HG03060 (cell line): ENCODE results near the gene RSPH6A.

Experiments used
- ATAC-seq: cut with Tn5 transposase; IDR thresholded peaks from one replicate; pipeline ENCODE4 v1.9.1; 2021; ENCODE audit warnings: low read depth, moderate number of reproducible peaks; ENCODE audit not compliant: unreplicated experiment

RSPH6A gene

DNA sequence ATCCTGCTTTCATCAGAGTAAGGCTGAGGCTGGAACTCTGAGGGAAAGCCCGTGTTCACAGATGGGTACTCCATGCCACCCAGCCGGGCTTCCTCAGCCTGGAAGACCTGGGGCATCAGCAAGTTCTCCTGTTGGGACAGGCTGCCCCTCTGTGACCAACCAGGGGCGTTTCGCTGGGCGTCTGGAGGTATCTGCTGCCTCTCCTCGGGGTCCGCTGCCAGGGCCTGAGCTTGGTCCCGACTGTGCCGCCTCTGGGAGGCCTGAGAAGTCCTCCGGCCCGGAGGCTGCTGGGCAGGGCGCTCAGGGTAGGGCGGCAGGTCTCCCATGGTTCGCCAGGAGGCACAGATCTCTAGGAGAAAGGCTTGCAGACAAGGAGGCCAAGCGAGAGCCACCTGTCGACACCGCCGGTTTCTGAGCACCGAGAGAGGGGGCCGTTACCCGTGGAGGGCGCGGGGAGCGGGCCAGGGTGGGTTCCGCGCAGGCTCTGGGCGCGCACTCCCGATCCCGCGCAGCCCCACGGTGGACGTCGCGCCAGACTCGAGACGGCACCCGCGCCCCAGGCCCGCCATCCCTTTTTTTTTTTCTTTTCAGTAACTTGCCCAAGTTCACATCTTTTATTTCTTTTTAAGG lies at the start of gene RSPH6A:
Gene RSPH6A (minus strand): TSS at position 458 of the 630 bp plus-strand sequence. CDS start 132 bp downstream, at position 326.
- no peak for ATAC-seq

DNA sequence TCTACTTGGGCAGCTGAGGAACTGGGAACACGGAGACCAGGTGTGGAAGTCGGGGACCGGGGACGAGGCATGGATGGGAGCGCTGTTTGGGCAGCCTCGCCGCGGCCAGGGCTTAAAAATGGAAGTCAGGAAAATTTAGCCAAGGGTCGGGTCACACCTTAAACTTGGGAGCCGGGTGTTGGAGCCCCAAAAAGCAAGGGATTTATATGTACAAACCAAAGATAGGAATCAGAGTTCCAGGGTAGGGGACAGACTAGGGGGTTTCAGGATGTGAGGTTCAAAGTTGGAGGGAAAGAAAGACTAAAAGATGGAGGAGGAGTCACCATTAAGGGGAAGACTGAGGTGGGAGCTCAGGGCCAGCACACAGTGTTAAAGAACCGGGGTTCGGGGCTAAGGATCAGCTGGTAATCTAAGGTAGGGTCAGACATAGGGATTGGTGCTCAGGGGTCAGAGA lies 49.5 kb upstream of the RSPH6A start:
- no peak for ATAC-seq

DNA sequence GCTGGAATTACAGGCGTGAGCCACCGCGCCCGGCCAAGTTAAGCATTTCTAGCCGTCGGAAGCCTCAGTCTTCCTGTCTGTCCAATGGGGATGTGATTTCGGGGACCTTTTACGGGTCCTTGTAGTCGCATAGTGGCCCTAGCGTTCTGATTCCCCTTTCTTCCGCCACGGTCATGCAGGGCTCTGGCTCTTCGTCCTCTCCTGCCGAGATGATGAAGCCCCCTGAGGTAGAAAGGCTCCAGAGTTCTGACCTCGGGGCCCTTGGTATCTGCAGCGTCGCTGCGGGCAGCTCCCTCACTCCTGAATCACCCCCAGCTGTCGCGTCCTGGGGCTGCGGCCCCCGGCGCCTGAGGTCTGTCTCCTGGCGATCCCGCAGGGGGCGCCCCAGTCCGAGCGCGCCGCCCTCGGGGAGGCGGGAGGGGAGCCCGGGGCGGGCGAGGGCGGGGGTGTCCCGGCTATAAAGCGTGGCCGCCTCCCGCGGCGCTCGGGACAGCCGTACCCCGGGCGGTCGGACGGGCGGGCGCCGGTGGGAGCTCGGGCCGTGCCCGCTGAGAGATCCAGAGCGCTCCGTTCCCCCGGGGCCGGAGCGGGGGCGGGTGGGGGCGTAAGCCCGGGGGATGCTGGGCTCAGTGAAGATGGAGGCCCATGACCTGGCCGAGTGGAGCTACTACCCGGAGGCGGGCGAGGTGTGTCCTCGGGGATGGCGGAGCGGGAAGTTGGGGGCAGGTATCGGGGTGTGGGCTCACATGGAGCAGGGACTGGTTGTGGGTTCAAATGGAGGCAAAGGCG lies 48.9 kb upstream of the RSPH6A start, which contains the start of gene FOXA3:
Gene FOXA3 (plus strand): TSS at position 487 of the 789 bp plus-strand sequence. CDS start 131 bp downstream, at position 618.
- ATAC-seq = no peak

GRCh38 chr19:45863335-45863839 lies 48.3 kb upstream of the RSPH6A start:
- ATAC-seq = no peak

DNA sequence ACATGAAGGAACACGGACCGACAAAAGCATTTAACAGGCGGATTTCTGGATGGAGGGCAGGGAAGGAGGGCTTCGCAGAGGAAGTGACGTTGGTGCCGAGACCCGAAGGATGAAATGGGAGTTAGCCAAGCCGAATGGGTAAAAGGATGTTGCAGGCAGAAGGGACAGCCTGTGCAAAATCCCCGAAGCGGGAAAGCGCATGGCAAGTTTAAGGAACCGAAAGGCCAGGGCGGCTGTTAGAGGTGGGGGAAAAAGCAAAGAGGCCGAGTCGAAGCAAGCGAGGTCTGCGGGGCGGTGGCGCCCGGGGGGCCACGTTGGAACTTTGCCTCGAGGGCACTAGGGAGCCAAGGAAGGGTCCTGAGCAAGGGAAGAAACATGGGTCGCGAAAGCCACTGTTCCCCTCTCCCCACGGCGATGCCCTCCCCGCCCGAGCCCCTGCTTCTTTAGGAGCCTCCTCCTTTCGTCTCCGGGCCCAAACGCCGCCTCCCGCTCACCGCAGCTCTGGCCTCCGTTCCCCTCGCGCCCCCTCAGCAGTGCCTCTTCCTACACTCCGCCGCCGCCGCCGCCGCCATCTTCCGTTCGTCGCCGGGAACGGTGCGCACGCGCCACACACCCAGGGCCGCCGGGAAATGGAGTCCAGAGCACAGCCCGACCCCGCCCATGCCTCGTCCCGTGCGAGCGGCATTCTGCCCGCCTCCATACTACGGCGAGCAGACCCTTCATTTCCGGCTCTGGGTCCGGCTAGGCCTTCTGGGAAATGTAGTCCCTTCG lies 47.6 kb upstream of the RSPH6A start, which contains the start of gene SYMPK:
Gene SYMPK (minus strand): TSS at position 584 of the 771 bp plus-strand sequence. CDS start 8,652 bp downstream, outside the sequence.
- ATAC-seq = peak; percentile 90

DNA sequence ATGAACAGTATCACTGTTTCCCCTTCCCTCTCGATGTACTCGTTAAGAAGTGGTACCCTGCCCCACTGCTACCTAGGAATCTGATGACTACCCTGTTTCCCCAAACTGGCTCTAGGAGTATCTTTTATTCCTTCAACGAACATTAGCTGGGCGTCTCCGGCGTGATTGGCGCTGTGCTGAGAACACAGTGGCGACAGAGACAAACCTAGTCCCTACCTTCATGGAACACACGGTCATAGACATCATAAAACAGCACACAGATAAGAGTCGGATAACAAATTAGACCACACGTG lies 47.1 kb upstream of the RSPH6A start:
- ATAC-seq = no peak

- ATAC-seq = no peak
Observed at GRCh38 chr19:45860359-45861259, 45.5 kb upstream of the RSPH6A start.

DNA sequence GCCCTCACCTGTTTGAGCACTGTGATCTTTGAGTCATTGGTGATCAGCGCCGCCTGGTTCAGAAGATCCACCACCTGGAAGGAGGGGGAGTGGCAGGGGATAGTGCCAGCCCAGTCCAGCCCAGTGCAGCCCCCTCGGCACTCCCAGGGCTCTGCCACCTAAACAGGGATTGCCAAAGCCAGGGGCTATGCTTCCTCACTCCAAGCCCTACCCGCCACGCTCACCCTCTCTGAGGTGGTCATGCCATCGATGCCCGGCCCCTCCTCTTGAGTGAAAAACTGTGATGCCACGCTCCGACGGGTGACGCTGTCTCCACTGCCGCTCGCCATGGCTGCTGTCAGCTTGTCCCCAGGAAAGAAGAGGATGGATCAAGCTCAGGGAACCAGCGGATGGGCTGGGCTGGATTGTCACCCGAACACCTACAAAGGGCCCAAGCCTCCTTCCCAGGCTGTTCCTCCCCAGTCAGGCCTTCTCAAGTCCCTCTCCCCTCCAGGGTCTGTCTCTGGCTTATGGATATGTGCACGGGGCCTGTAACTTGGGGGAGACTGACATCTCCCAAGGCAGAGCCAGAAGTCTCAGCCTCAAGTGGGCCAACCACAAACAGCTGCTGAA lies 39.2 kb upstream of the RSPH6A start:
- no peak for ATAC-seq

DNA sequence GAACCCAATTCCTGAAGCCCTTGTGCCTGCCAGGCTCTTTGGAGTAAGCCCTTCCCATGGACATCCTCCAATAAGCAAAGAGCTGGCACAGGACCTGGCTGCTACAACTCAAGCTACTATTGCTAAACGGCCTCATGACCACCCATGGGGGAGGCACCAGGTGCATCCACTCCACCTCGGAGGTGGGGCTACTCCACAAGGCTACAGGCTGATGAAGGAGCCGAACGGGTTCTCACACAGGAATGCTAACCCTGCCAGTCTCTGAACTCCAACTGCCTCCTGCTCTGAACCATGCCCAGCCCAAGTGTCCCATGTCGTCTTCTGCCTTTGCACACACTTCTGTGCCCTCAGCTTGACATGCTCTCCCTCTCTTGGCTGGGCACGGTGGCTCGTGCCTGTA lies 37.9 kb upstream of the RSPH6A start:
- ATAC-seq = no peak

- no peak for ATAC-seq
Observed at GRCh38 chr19:45852145-45852750, 37.1 kb upstream of the RSPH6A start.

- no peak for ATAC-seq
Observed at GRCh38 chr19:45848922-45849321, 33.8 kb upstream of the RSPH6A start.

DNA sequence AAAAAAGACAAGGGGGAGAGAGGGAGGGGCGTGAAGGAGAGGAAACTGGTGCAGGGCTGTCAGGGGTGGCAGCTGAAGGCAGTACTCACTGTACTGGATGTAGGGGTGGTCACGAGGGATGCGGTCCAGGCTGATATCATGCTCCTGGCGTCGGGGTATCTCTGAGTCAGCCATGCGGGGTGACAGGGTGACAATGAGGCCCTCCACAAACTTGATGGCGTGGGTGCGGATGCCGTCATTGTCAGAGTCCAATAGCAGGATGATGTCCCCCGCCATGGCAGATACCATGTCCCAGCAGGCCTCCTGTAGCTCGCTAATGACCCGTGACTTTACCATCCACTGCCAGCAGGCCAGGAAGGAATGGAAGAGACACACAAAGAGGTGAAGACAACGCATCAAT lies 32.6 kb upstream of the RSPH6A start:
- no peak for ATAC-seq

GRCh38 chr19:45842198-45842597 lies 27.1 kb upstream of the RSPH6A start:
- ATAC-seq = no peak

DNA sequence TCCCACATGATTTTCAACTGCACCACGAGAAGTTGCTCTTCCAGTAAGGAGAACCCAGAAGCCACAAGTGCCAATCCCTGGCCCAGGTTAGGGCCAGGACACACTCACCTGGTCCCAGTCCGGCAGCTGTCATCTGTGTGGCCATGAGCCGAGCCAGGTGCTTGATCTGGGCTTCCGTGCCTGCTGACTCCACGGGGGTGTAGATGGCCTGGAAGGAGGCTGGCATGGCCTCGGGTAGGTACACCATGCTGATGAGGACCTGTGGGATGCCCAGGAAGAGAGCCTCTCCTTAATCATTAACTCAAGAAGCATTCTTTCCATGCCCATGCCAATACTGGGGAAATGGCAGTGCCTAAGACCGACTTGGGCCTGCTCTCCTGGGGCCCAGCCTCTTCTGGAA lies 19.9 kb upstream of the RSPH6A start:
- no peak for ATAC-seq

- no peak for ATAC-seq
Observed at GRCh38 chr19:45828945-45829344, 13.8 kb upstream of the RSPH6A start.

GRCh38 chr19:45828523-45828922 lies 13.4 kb upstream of the RSPH6A start:
- no peak for ATAC-seq

- no peak for ATAC-seq
Observed at GRCh38 chr19:45827459-45828093, 12.5 kb upstream of the RSPH6A start.

DNA sequence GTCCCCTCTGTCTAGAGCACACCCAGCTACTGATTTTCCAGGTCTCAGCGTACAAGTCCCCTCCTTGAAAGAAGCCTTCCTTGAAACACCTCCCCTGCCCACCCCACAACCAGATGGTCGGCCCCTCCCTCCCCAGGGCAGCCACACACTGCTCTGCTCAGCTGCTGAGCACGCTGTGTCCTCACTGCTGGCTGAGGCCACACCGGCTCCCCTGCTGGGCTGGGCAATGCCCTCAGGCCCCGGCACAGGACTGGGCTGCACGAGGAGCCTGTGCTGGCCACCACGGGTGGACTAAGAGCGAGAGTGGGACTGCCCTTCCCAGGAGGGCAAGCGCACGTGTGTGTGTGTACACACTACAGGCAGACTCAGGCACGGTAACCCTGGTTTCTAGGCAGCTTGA lies 11.8 kb upstream of the RSPH6A start:
- ATAC-seq = no peak
